NOMO-1 treated with DMSO at 0.1 percent for 48 hours (cell line): ENCODE results near the gene VPS25.
"Not testable (repeated sequence)": the region's sequence is repeated elsewhere in the genome, so short reads cannot be mapped to it uniquely, and the experiment has no call there.

Source experiments
- DNase-seq: peaks from one replicate; lab custom pipeline; 2025; ENCODE audit not compliant: unreplicated experiment; lab: John Stamatoyannopoulos, UW

Gene VPS25

DNA sequence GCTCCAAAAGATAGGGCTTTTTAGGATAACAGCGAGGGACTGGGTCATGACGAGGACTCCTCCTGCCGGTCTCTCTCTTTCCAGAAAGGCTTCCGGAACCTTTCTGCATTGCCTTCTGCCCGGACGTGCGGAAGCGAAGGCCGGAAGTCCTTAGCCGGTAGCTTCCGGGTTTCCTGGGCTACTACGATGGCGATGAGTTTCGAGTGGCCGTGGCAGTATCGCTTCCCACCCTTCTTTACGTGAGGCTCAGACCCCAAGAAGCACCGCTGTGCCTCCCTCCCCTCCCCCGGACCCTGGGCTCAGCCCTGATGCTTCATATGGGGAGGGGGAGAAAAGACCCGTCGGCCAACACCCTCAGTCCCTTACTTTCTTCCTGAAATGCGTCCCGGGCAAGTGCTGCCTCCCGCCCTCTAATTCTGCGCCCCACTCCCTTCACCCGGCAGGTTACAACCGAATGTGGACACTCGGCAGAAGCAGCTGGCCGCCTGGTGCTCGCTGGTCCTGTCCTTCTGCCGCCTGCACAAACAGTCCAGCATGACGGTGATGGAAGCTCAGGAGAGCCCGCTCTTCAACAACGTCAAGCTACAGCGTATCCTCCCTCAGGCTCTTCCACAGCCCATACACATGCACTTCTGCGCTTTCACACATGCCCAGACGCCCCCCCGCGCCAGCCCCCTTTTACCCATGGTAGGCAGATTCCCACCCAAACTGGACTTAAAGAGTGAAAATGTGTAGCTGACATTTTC, at the start of gene VPS25:
VPS25 (plus strand) TSS at position 160 of the 746 bp plus-strand sequence; CDS start at position 187, 27 bp downstream.
- DNase-seq: peak; percentile 73

GRCh38 chr17:42723636-42724035, 49.6 kb upstream of the VPS25 start:
- no peak for DNase-seq

- DNase-seq: no peak
Measured at GRCh38 chr17:42725143-42725542, 48.1 kb upstream of the VPS25 start.

GRCh38 chr17:42740699-42741098, 32.5 kb upstream of the VPS25 start:
- DNase-seq: no peak

DNA sequence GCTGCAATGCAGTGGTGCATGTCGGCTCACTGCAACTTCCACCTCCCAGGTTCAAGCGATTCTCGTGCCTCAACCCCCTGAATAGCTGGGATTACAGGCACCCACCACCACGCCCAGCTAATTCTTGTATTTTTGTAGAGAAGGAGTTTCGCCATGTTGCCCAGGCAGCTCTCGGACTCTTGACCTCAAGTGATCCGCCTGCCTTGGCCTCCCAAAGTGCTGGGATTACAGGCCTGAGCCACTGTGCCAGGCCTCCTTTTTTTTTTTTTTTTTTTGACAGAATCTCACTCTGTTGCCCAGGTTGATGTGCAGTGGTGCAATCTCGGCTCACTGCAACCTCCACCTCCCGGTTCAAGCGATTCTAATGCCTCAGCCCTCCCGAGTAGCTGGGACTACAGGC, 30.3 kb upstream of the VPS25 start:
- not testable (repeated sequence) for DNase-seq

GRCh38 chr17:42743595-42744282, 29.5 kb upstream of the VPS25 start:
- no peak for DNase-seq

GRCh38 chr17:42744283-42744805, 28.9 kb upstream of the VPS25 start:
- no peak for DNase-seq

DNA sequence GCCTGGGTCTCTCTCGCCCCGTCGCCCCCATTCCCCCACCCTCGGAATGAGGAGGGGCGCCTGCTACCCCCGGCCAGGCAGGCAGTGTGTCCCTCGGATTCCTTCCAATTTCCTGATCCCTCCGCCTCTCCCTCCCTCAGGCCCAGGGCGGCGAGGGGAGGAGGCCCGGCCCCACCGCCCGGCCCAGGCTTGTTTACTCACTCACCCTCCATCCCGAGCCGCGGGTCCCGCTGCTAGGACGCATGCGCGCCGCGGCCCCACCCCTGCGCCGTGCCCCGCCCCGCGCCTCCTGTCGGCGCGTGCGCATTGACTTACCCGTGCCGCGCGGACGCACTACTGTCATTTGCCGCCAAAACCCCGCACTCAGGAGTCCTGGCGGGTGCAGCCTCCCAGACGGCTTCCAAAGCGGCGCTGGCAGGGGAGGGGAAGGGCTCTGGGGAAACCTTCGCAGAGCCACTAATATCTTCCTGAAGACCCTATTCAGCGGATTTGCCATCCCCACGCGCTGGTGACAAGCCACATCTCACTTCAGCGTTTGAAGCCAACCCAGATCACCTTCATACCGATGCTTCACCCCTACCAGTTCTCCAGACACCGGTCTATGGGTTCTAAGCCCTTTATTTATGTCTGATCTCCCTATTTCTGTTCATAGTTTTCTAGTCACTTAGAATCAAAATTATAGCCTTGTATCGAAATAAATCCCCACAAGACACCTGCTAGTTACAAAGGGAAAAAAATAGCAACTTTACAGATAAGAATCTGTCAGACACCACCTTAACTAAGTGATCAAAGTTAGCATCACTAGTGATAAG, 28.2 kb upstream of the VPS25 start, which contains the start of gene EZH1:
EZH1 (minus strand) TSS at position 235 of the 812 bp plus-strand sequence. CDS start 16,099 bp downstream, outside the sequence.
- DNase-seq: peak; percentile 84

DNA sequence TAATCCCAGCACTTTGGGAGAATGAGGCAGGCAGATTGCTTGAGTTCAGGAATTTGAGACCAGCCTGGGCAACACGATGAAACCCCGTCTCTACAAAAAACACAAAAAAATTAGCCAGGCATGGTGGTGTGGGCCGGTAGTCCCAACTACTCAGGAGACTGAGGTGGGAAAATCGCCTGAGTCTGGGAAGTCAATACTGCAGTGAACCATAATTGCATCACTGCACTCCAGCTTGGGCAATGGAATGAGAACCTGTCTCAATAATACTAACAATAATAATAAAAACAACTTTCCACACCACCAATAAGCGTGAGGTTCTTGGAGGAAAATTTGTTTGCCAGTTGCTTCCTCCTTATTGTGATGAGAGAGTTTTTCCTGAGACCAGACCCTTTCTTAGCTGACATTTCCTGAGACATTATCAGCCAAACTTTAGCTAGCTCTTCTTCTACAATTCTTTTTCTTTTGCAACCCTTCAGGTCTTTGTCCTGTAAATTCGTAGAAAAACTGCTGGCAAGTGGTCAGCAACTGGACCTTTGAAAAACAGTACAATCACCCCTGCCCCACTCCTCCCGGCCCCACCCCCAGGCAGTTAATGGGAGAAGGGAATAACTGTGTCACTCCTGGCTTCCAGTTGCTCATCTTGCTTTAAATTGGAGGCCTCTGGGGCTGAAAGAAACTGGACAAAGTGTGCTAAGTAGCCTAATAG, 24.9 kb upstream of the VPS25 start:
- DNase-seq: no peak

GRCh38 chr17:42748908-42749798, 24.1 kb upstream of the VPS25 start:
- DNase-seq: no peak

- no peak for DNase-seq
Measured at GRCh38 chr17:42750739-42751344, 22.4 kb upstream of the VPS25 start.

DNA sequence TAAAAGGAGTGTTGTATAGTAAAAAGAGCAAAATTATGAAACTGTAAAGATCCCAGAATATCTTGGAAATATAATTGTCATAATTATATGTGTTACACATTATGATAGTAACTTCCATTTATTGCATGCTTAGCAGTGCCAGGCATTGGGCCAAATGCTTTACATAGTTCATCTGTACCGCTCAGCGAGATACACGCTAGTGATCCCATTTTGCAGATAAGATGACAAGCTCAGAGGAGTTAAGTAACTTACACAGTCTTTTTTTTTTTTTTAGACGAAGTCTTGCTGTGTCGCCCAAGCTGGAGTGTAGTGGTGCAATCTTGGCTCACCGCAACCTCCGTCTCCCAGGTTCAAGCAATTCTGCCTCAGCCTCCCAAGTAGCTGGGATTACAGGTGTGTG, 21.6 kb upstream of the VPS25 start:
- no peak for DNase-seq

DNA sequence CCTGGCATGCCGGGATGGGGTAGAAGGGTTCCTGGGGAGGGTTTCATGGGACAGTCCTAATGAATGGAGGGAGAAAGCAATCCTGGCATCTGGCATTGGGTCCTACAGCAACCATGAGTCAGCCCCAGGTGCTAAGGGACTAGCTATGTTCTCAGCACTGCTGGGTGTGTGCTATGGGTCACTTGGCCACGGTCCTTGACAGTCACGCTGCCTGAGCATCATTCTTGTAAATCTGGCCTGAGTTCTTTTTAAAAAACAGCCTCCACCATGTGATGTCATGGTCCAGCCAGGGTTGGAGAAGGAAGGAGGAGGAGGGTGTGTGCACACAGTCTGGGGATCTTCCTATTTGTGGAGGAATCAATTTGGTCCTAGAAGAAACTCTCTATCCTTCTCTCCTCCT, 18.5 kb upstream of the VPS25 start:
- DNase-seq: no peak

GRCh38 chr17:42759982-42760651, 13.1 kb upstream of the VPS25 start:
- DNase-seq: peak; percentile 53

DNA sequence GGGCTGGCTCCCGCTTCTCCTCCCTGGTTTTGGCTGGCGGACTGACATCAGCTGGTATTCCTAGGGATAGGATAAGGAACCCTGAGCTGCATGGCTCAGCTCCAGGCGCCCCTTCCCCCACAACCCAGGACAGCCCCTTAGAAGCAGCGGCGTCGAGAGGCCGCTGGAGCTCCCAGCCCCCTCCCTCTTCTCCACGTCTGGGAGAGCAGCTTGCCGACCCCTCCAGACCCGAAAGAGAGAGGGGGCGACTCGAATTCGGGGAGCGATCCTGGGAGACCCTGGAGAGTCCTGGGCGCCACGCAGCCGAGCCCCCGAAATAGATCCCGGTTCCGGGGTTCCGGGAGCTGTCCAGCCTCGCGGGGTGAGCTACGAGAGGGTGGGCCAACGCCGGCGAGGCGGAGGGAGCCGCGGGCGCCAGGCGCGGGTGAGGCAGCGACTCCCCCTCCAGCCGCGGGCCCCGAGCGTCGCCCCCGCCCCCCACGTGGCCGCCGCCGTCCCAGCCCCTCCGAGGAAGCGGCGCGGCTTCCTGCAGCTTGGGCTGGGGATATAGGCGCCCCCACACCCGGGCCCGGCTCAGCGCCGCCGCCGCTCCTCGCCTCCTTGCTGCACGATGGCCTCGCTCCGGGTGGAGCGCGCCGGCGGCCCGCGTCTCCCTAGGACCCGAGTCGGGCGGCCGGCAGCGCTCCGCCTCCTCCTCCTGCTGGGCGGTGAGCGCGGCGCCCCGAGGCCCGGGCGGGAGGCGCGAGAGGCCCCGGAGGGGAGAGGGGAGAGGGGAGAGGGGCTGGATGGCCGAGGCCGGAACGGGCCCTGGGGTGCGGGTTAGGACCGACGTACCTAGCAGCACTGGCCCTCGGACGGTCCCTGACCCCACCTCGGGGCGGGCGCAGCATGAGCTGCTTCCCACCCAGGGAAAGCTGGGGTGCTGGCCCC, 12.3 kb upstream of the VPS25 start, which contains the start of gene RAMP2:
RAMP2 (plus strand) TSS at position 576 of the 930 bp plus-strand sequence; CDS start at position 611, 35 bp downstream.
- no peak for DNase-seq

- no peak for DNase-seq
Measured at GRCh38 chr17:42761638-42762037, 11.6 kb upstream of the VPS25 start.

GRCh38 chr17:42766124-42766523, 7.1 kb upstream of the VPS25 start:
- DNase-seq: no peak
